ENCODE measurements around the gene CARTPT. TPM values are rescaled to one million over a fixed set of nuclear protein-coding genes. Genes with fewer than 3 reads are reported as not detected.

The CARTPT gene
- total and polyA plus RNA-seq, 5 experiments from 2014 or later: not detected

Other genes starting within 250 kb of the CARTPT start
- gene MCCC2, start 131.9 kb upstream of the CARTPT start, total RNA-seq: 10 to 100 TPM; 40.6 to 44.1 TPM
- gene MCCC2, start 131.9 kb upstream of the CARTPT start, polyA plus RNA-seq: 10 to 100 TPM; 22.4 to 28.9 (median 25.5) TPM

Data from naive thymus-derived CD8-positive, alpha-beta T cell (primary cell).